CD4-positive, alpha-beta T cell treated with Interleukin-10 for 1 hour (primary cell): Measurements from ENCODE around the gene CNTNAP4.

Source experiments
- DNase-seq: peaks from one replicate; pipeline ENCODE4 v3.0.0-alpha.2; 2020

Gene CNTNAP4

GRCh38 chr16:76276745-76277438 is at the start of gene CNTNAP4:
CNTNAP4 (plus strand) TSS chr16:76277401; CDS start chr16:76277663, 262 bp downstream.
- DNase-seq: no peak

- DNase-seq: no peak
These were observed 48.6 kb upstream of the CNTNAP4 start for GRCh38 chr16:76228546-76229146.

GRCh38 chr16:76232704-76233103 is 44.5 kb upstream of the CNTNAP4 start:
- no peak for DNase-seq

- DNase-seq: no peak
These were observed 42.2 kb upstream of the CNTNAP4 start for GRCh38 chr16:76235025-76235424.

GRCh38 chr16:76235426-76235825 is 41.8 kb upstream of the CNTNAP4 start:
- DNase-seq: no peak

GRCh38 chr16:76237471-76237870 is 39.7 kb upstream of the CNTNAP4 start:
- no peak for DNase-seq

- DNase-seq: no peak
These were observed 35.4 kb upstream of the CNTNAP4 start for GRCh38 chr16:76241755-76242154.

- no peak for DNase-seq
These were observed 33.6 kb upstream of the CNTNAP4 start for GRCh38 chr16:76243620-76244019.

GRCh38 chr16:76246587-76246986 is 30.6 kb upstream of the CNTNAP4 start:
- no peak for DNase-seq

GRCh38 chr16:76265434-76266045 is 11.7 kb upstream of the CNTNAP4 start:
- DNase-seq: no peak

- no peak for DNase-seq
These were observed 8.4 kb upstream of the CNTNAP4 start for GRCh38 chr16:76268824-76269223.

- DNase-seq: no peak
These were observed 344 bp downstream of the CNTNAP4 start for GRCh38 chr16:76277460-76278030.

GRCh38 chr16:76278086-76278485 is 885 bp downstream of the CNTNAP4 start:
- DNase-seq: no peak

- DNase-seq: no peak
These were observed 1.8 kb downstream of the CNTNAP4 start for GRCh38 chr16:76278980-76279379.

- no peak for DNase-seq
These were observed 3.4 kb downstream of the CNTNAP4 start for GRCh38 chr16:76280421-76281215.

- DNase-seq: no peak
These were observed 10.3 kb downstream of the CNTNAP4 start for GRCh38 chr16:76287466-76287865.

- DNase-seq: no peak
These were observed 15.0 kb downstream of the CNTNAP4 start for GRCh38 chr16:76292218-76292617.

GRCh38 chr16:76293980-76294379 is 16.8 kb downstream of the CNTNAP4 start:
- DNase-seq: no peak

- DNase-seq: no peak
These were observed 17.4 kb downstream of the CNTNAP4 start for GRCh38 chr16:76294396-76295214.

GRCh38 chr16:76297941-76298340 is 20.7 kb downstream of the CNTNAP4 start:
- no peak for DNase-seq

- DNase-seq: no peak
These were observed 26.6 kb downstream of the CNTNAP4 start for GRCh38 chr16:76303637-76304314.
